Vagina (tissue), 2 donors: ENCODE results near the gene TCF23. TPM values are rescaled to one million over a fixed set of nuclear protein-coding genes. Genes with fewer than 3 reads are reported as not detected.

ENCODE experiments used
- DNase-seq, 2 donors: peaks; one replicate each; pipeline ENCODE4 v3.0.0-alpha.2; 2017; ENCODE audit errors: extremely low spot score in 2 of 2
- H3K27ac ChIP-seq: fragments of 200-600 bp; sonication (generic); one replicate; pipeline ENCODE4 v1.5.1; 2019
- H3K27me3 ChIP-seq: fragments of 200-600 bp; sonication (generic); one replicate; pipeline ENCODE4 v1.5.1; 2019
- H3K36me3 ChIP-seq, 2 donors: fragments of 200-600 bp; sonication (generic); one replicate each; pipeline ENCODE4 v1.5.1; 2017 to 2019
- H3K4me1 ChIP-seq: fragments of 200-600 bp; sonication (generic); one replicate; pipeline ENCODE4 v1.5.1; 2019
- H3K4me3 ChIP-seq, 2 donors: fragments of 200-600 bp; sonication (generic); 1 replicate in 1 of 2; 2 replicates in 1 of 2; pipeline ENCODE4 v1.5.1; 2016 to 2019
- H3K9me3 ChIP-seq: fragments of 200-600 bp; sonication (generic); one replicate; pipeline ENCODE4 v1.5.1; 2019
- CTCF ChIP-seq, 3 experiments: fragments of 450-650 bp in 2 of 3; fragments of 200-600 bp in 1 of 3; sonication (generic) in 1 of 3; IDR thresholded peaks; one replicate each; pipeline ENCODE4 v1.5.1; 2017 to 2019; ENCODE audit warnings: antibody characterized with exemption in 3 of 3, mild to moderate bottlenecking in 2 of 3, moderate library complexity in 2 of 3
- POLR2A ChIP-seq, 2 donors: fragments of 450-650 bp; IDR thresholded peaks; one replicate each; pipeline ENCODE4 v1.6.1; 2017; ENCODE audit warnings: antibody characterized with exemption in 2 of 2, mild to moderate bottlenecking in 2 of 2, moderate library complexity in 2 of 2
- POLR2AphosphoS5 ChIP-seq, 2 donors: sonication (generic); formaldehyde crosslinking; IDR thresholded peaks; one replicate each; pipeline ENCODE4 v1.9.0; 2017; ENCODE audit warnings: antibody characterized with exemption in 2 of 2, mild to moderate bottlenecking in 2 of 2, low read depth in 1 of 2; ENCODE audit not compliant: insufficient read depth in 1 of 2
- intact Hi-C: fragments of 100-400 bp; cut with DNase I; formaldehyde crosslinking; loops from one replicate; pipeline ENCODE4 v1.15.1; 2023
- total RNA-seq: library from RNA; depleted of rRNA; stranded (reverse); fragments of >200 nt; gene quantifications from one replicate; pipeline ENCODE4 v1.2.3, GENCODE V29; 2016

TCF23 gene
- total RNA-seq, 1 donor from 2014 or later: 7.4 TPM

DNA sequence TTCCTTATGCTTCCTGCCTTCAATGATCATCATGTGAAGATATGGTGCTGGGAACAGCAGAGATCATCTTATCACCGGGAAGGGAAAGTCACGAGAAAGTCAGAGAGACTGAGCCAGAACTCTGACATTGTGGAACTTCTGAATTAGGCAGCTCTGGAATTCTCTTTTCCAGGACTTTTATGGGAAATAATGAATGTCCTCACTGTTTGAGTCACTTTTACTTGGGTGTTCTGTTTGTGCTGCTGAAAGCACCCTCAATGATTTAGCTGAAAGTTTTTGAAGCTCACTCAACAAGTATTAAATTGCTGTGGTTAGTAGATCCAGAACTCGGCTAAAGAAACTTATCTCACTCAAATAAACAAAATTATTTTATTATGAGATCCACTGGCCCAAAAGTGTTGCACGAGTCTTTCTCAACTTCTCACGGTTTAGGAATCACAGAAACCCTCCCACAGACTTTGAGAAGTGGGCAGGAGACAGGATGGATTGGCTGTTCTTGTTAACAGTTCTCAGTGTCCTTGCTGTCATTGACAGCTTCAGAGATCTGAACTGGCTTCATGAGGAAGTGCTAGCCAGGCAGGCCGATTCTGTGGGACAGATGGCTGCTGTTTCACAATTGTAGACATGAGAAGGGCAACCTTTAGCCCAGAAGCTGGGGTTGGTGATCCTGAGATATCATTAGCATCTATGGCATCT, 36.7 kb downstream of the TCF23 start:
- no peaks in the 10 kb centered on the region for H3K36me3 ChIP-seq
- no peak overlapping the region for H3K4me3 ChIP-seq
- H3K27me3 ChIP-seq: no peaks in the 10 kb centered on the region
- H3K27ac ChIP-seq: peak overlapping the region; percentile 68
- peaks cover 6% of the 10 kb centered on the region for H3K4me1 ChIP-seq
- TF ChIP-seq POLR2AphosphoS5 (IDR thresholded peaks at IDR 0.05; ENCODE audit: insufficient read depth in 1 of 2, low read depth in 1 of 2): peak; percentile 36 to 72
- TF ChIP-seq CTCF (IDR thresholded peaks at IDR 0.05): no peak
- intact Hi-C loops: loop anchor here (5.0 kb wide), 1 partner anchor 53 kb away; the partner anchor contains the start of gene PREB
- peak in 1 of 2 donors; percentile 94 for DNase-seq
- H3K9me3 ChIP-seq: no peaks in the 10 kb centered on the region

GRCh38 chr2:27186613-27187345, 38.0 kb downstream of the TCF23 start:
- intact Hi-C loops: loop anchor here (5.0 kb wide), 1 partner anchor 54 kb away; the partner anchor contains the start of gene PREB
- Histone ChIP-seq H3K36me3 (no peaks in the 10 kb centered on the region), H3K27ac (peak overlapping the region; percentile 68), H3K4me1 (peaks cover 6% of the 10 kb centered on the region), H3K4me3 (no peak overlapping the region), H3K9me3 (no peaks in the 10 kb centered on the region), H3K27me3 (no peaks in the 10 kb centered on the region)
- no peak for DNase-seq
- no peak for TF ChIP-seq CTCF (IDR thresholded peaks at IDR 0.05)
- no peak for TF ChIP-seq POLR2A (IDR thresholded peaks at IDR 0.05)
- TF ChIP-seq POLR2AphosphoS5 (IDR thresholded peaks at IDR 0.05; ENCODE audit: insufficient read depth in 1 of 2, low read depth in 1 of 2): no peak

- Histone ChIP-seq H3K36me3 (no peaks in the 10 kb centered on the region), H3K27ac (no peak overlapping the region), H3K27me3 (no peaks in the 10 kb centered on the region), H3K9me3 (no peaks in the 10 kb centered on the region), H3K4me3 (no peak overlapping the region), H3K4me1 (peaks cover 6% of the 10 kb centered on the region)
- TF ChIP-seq POLR2AphosphoS5 (IDR thresholded peaks at IDR 0.05; ENCODE audit: insufficient read depth in 1 of 2, low read depth in 1 of 2) (no peak), CTCF (IDR thresholded peaks at IDR 0.05) (no peak), POLR2A (IDR thresholded peaks at IDR 0.05) (no peak)
- intact Hi-C loops: loop anchor here (5.0 kb wide), 2 partner anchors 58 to 88 kb away; partner anchors contain the start of gene PREB
- no peak for DNase-seq
Observed at GRCh38 chr2:27189989-27190388, 41.2 kb downstream of the TCF23 start.

DNA sequence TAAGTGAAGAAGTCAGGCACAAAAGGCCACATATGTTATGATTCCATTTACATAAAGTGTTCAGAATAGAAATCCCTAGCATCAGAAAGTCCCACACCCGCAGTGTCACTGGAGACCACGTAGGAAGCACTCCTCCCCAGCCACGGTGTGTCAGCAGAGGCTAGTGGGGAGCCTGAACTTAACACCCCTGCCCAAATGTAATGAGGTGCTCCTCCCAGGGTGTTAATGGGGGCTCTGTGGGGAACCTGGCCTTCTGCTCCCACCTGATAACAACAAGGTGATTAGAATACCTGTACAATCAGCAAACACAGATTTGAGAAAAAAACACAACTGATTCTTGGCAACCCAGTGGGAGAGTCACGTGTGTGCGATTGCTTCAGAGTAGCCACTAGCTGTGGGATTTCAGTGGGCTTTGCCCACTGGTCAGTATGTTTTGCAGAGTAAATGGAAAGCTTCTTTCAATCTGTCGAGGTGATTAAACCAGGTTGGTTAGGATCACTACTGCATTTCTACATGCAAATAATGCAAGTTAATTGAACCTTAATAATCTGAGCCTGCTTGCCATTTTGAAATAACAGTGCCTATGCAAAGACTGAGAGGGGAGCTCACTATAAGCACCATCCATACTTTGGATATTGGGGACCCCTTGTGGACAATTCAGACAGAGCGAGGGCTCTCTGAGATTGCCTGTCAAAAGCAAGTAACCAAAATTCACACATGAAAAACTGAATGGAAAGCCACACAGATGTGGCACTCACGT, 42.4 kb downstream of the TCF23 start:
- Histone ChIP-seq H3K9me3 (no peaks in the 10 kb centered on the region), H3K4me3 (no peak overlapping the region), H3K4me1 (peaks cover 4% of the 10 kb centered on the region), H3K36me3 (no peaks in the 10 kb centered on the region), H3K27ac (no peak overlapping the region), H3K27me3 (no peaks in the 10 kb centered on the region)
- TF ChIP-seq POLR2A (IDR thresholded peaks at IDR 0.05) (no peak), CTCF (IDR thresholded peaks at IDR 0.05) (peak; percentile 34 to 70 (median 38)), POLR2AphosphoS5 (IDR thresholded peaks at IDR 0.05; ENCODE audit: insufficient read depth in 1 of 2, low read depth in 1 of 2) (no peak)
- DNase-seq: no peak
- intact Hi-C loops: loop anchor here (5.0 kb wide), 1 partner anchor 89 kb away; no protein-coding TSS in a partner anchor
